K562 (cell line): ENCODE measurements around the gene SORL1-AS1.

Source experiments
- ATAC-seq: fragments of 200-7000 bp; cut with Tn5 transposase; 3 replicates; pipeline ENCODE4 v1.9.1; 2020; ENCODE audit warnings: moderate library complexity
- BruUV-seq: library from RNA; stranded (reverse); fragments of 400-500 nt; replicated peaks from 2 replicates; lab custom pipeline; 2021; lab: Mats Ljungman, UMichigan
- CTCF ChIA-PET: fragments of 300-600 bp; formaldehyde crosslinking; extraction: SDS; loops from one replicate; lab custom pipeline; 2021; ENCODE audit warnings: low intra/inter-chr PET ratio; lab: Yijun Ruan, JAX
- POLR2A ChIA-PET: fragments of 300-600, 350-650 bp; sonication (Branson Sonifier 250); formaldehyde crosslinking; extraction: SDS; loops from one replicate; lab custom pipeline; 2021; ENCODE audit warnings: antibody characterized with exemption, inconsistent platforms; lab: Yijun Ruan, JAX
- DNase-seq, 4 experiments: peaks; one replicate each; pipeline versions ENCODE4 v3.0.0 to v3.0.0-alpha.2; 2011 to 2018; ENCODE audit warnings: low spot score in 3 of 4, mixed read lengths in 3 of 4; ENCODE audit errors: extremely low read depth in 1 of 4
- FAIRE-seq: peaks from 2 replicates; lab custom pipeline; 2011; peaks lifted over from hg19 to GRCh38; lab: Jason Lieb, UNC
- H2AFZ ChIP-seq: 2 replicates; pipeline ENCODE4 v1.6.0; 2011; ENCODE audit warnings: low read depth, low read length, control low read depth, inconsistent platforms
- H3K27ac ChIP-seq: fragments of 200-600 bp; 3 replicates; pipeline ENCODE4 v1.8.0; 2011; ENCODE audit warnings: low read depth, mild to moderate bottlenecking, control low read depth, inconsistent platforms, low read length, moderate library complexity, mixed read lengths; ENCODE audit errors: extremely low read depth
- H3K27me3 ChIP-seq, 2 experiments: fragments of 300-600 bp in 1 of 2; 2 replicates in 1 of 2; 3 replicates in 1 of 2; pipeline versions ENCODE4 v1.6.0 to v1.8.0; 2011; ENCODE audit warnings: inconsistent platforms in 2 of 2, low read length in 2 of 2, mild to moderate bottlenecking in 1 of 2, mixed read lengths in 1 of 2, moderate library complexity in 1 of 2; ENCODE audit not compliant: control insufficient read depth in 2 of 2, insufficient read depth in 2 of 2
- H3K36me3 ChIP-seq: fragments of 300-600 bp; 3 replicates; pipeline ENCODE4 v1.8.0; 2011; ENCODE audit warnings: mild to moderate bottlenecking, low read length, inconsistent platforms; ENCODE audit not compliant: control insufficient read depth, insufficient read depth
- H3K4me1 ChIP-seq, 2 experiments: fragments of 200-600 bp in 1 of 2; replicated peaks in 1 of 2; 2 replicates in 1 of 2; 3 replicates in 1 of 2; pipeline versions ENCODE4 v1.5.1 to v1.8.0; 2011; ENCODE audit warnings: inconsistent platforms in 2 of 2, low read length in 2 of 2, mild to moderate bottlenecking in 1 of 2, mixed read lengths in 1 of 2, moderate library complexity in 1 of 2; ENCODE audit not compliant: control insufficient read depth in 2 of 2, insufficient read depth in 2 of 2
- H3K4me2 ChIP-seq: 2 replicates; pipeline ENCODE4 v1.6.1; 2011; ENCODE audit warnings: low read length, control low read depth, inconsistent platforms, mixed read lengths; ENCODE audit not compliant: insufficient read depth
- H3K4me3 ChIP-seq: fragments of 200-600 bp; sonication (generic), shearing (Covaris generic); 2 replicates; pipeline ENCODE4 v1.5.1; 2016; ENCODE audit warnings: control low read depth, inconsistent platforms
- H3K79me2 ChIP-seq: fragments of 200-600 bp; 3 replicates; pipeline ENCODE4 v1.8.0; 2011; ENCODE audit warnings: low read length, inconsistent platforms; ENCODE audit not compliant: control insufficient read depth, insufficient read depth
- H3K9ac ChIP-seq, 2 experiments: 2 replicates each; pipeline versions ENCODE4 v1.6.0 to v1.6.1; 2011; ENCODE audit warnings: low read depth in 2 of 2, low read length in 2 of 2, control low read depth in 1 of 2, inconsistent platforms in 1 of 2, mild to moderate bottlenecking in 1 of 2, mixed read lengths in 1 of 2; ENCODE audit not compliant: insufficient read depth in 1 of 2
- H3K9me1 ChIP-seq: one replicate; pipeline ENCODE4 v1.6.0; 2011; ENCODE audit warnings: inconsistent platforms, mild to moderate bottlenecking, low read length, moderate library complexity; ENCODE audit not compliant: control insufficient read depth, insufficient read depth
- H3K9me3 ChIP-seq: replicated peaks from 2 replicates; pipeline ENCODE4 v1.5.1; 2011; ENCODE audit warnings: low read depth, low read length, inconsistent platforms; ENCODE audit not compliant: control insufficient read depth, insufficient read depth
- H4K20me1 ChIP-seq: replicated peaks from 2 replicates; pipeline ENCODE4 v1.6.1; 2011; ENCODE audit warnings: low read length, inconsistent platforms, mixed read lengths; ENCODE audit not compliant: control insufficient read depth, insufficient read depth
- ASH1L ChIP-seq: fragments of 450-650 bp; IDR thresholded peaks from 2 replicates; pipeline ENCODE4 v1.6.1; 2018; ENCODE audit warnings: borderline replicate concordance, mild to moderate bottlenecking, low read depth; ENCODE audit not compliant: partially characterized antibody
- BRCA1 ChIP-seq, 2 experiments: fragments of 450-650 bp in 1 of 2; sonication (generic) in 1 of 2; formaldehyde crosslinking in 1 of 2; IDR thresholded peaks; 2 replicates each; pipeline versions ENCODE4 v1.5.0 to v1.6.1; 2017 to 2020; ENCODE audit warnings: mild to moderate bottlenecking in 1 of 2, missing genetic modification reagents in 1 of 2
- CTCF ChIP-seq, 3 experiments: IDR thresholded peaks in 2 of 3; conservative IDR thresholded peaks in 1 of 3; 2 replicates each; pipeline ENCODE4 v1.5.1; 2011 to 2012; ENCODE audit warnings: low read length in 3 of 3, mild to moderate bottlenecking in 3 of 3, control low read depth in 2 of 3, improper control_type of control experiment in 1 of 3, inconsistent platforms in 1 of 3, low read depth in 1 of 3, mixed read lengths in 1 of 3, moderate library complexity in 1 of 3; ENCODE audit not compliant: insufficient read depth in 2 of 3
- ERF ChIP-seq: fragments of 450-650 bp; formaldehyde crosslinking; IDR thresholded peaks from 2 replicates; pipeline ENCODE4 v1.4.0; 2020; ENCODE audit warnings: mild to moderate bottlenecking, mixed read lengths
- HDAC1 ChIP-seq, 2 experiments: fragments of 450-650 bp; IDR thresholded peaks; 2 replicates each; pipeline ENCODE4 v1.6.1; 2016 to 2017; ENCODE audit warnings: inconsistent platforms in 1 of 2, mild to moderate bottlenecking in 1 of 2, moderate library complexity in 1 of 2
- KLF1 ChIP-seq: fragments of 450-650 bp; IDR thresholded peaks from 2 replicates; pipeline ENCODE4 v1.6.1; 2016; ENCODE audit warnings: missing genetic modification characterization, missing compliant biosample characterization
- MECOM ChIP-seq: fragments of 250-450 bp; sonication (Bioruptor Pico); IDR thresholded peaks from 2 replicates; pipeline ENCODE4 v1.8.0; 2022; ENCODE audit warnings: inconsistent platforms
- NCOA4 ChIP-seq: fragments of 450-650 bp; IDR thresholded peaks from 2 replicates; pipeline ENCODE4 v1.6.1; 2018; ENCODE audit warnings: mild to moderate bottlenecking; ENCODE audit not compliant: partially characterized antibody
- NFATC3 ChIP-seq: fragments of 450-650 bp; IDR thresholded peaks from 2 replicates; pipeline ENCODE4 v1.6.1; 2017; ENCODE audit warnings: mild to moderate bottlenecking
- PHF20 ChIP-seq: fragments of 450-650 bp; IDR thresholded peaks from 2 replicates; pipeline ENCODE4 v1.6.1; 2018; ENCODE audit not compliant: partially characterized antibody
- POLR2A ChIP-seq: fragments of 450-650 bp; conservative IDR thresholded peaks from 2 replicates; pipeline ENCODE4 v1.6.1; 2016
- ZKSCAN1 ChIP-seq: fragments of 150-350 bp; IDR thresholded peaks from 2 replicates; pipeline ENCODE4 v1.6.1; 2016; ENCODE audit warnings: low read depth, low read length
- ZNF3 ChIP-seq: fragments of 250-450 bp; sonication (Bioruptor Pico); IDR thresholded peaks from 2 replicates; pipeline ENCODE4 v1.5.0; 2021; ENCODE audit warnings: mild to moderate bottlenecking, moderate library complexity
- ZNF395 ChIP-seq: fragments of 200-800 bp; sonication (Bioruptor generic); IDR thresholded peaks from 2 replicates; pipeline ENCODE4 v1.6.1; 2017; ENCODE audit warnings: missing genetic modification characterization, missing compliant biosample characterization
- ZNF696 ChIP-seq: fragments of 250-450 bp; sonication (Bioruptor Pico); conservative IDR thresholded peaks from 2 replicates; pipeline ENCODE4 v1.4.0; 2020; ENCODE audit warnings: mild to moderate bottlenecking, moderate library complexity
- ZNF766 ChIP-seq: fragments of 200-800 bp; sonication (Bioruptor generic); conservative IDR thresholded peaks from 2 replicates; pipeline ENCODE4 v1.6.1; 2016; ENCODE audit warnings: missing genetic modification characterization, missing compliant biosample characterization
- WGBS: fragments of 100-300 bp; shearing (Covaris generic); methylation state at CpG from one replicate; pipeline ENCODE4 v1.1.6; 2016; ENCODE audit warnings: low coverage, mixed read lengths; ENCODE audit not compliant: insufficient coverage; ENCODE audit errors: missing lambda C conversion rate; 5-methylcytosine and 5-hydroxymethylcytosine counted together
- in situ Hi-C: fragments of 300-500 bp; cut with MboI; formaldehyde crosslinking; loops from 4 replicates; pipeline ENCODE4 v1.15.0; 2018; ENCODE audit warnings: inconsistent platforms, mixed read lengths
- intact Hi-C: fragments of 100-400 bp; cut with micrococcal nuclease; formaldehyde crosslinking; loops from 2 replicates; pipeline ENCODE4 v1.14.2; 2022

Gene SORL1-AS1

GRCh38 chr11:121439759-121440158 lies 13.0 kb downstream of the SORL1-AS1 start:
- no peaks in the 10 kb centered on the region for H3K36me3 ChIP-seq
- H3K9me3 ChIP-seq = no peaks in the 10 kb centered on the region
- POLR2A ChIA-PET = no interaction called here
- no peaks in the 10 kb centered on the region for H3K4me1 ChIP-seq
- BruUV-seq = no TSS peak
- in situ Hi-C loops = no loop called here
- H3K9me1 ChIP-seq = no peaks in the 10 kb centered on the region
- H3K79me2 ChIP-seq = no peaks in the 10 kb centered on the region
- no peaks in the 10 kb centered on the region for H4K20me1 ChIP-seq
- H3K4me3 ChIP-seq = no peak overlapping the region
- no peak overlapping the region for H2AFZ ChIP-seq
- ATAC-seq = no peak
- TF ChIP-seq NFATC3 = no peak
- no peak for TF ChIP-seq ASH1L
- no peak for TF ChIP-seq BRCA1 (IDR thresholded peaks at IDR 0.05)
- no peak for TF ChIP-seq BRCA1 (CRISPR knock-in tag; IDR thresholded peaks at IDR 0.05)
- no peak for DNase-seq
- FAIRE-seq = no peak
- H3K27ac ChIP-seq = no peak overlapping the region
- no peaks in the 10 kb centered on the region for H3K27me3 ChIP-seq
- no peak overlapping the region for H3K4me2 ChIP-seq
- intact Hi-C loops = no loop called here
- H3K9ac ChIP-seq = no peak overlapping the region
- CTCF ChIA-PET = no interaction called here

GRCh38 chr11:121439337-121439736 lies 13.4 kb downstream of the SORL1-AS1 start:
- no peaks in the 10 kb centered on the region for H3K79me2 ChIP-seq
- DNase-seq (no peak), FAIRE-seq (no peak), ATAC-seq (no peak)
- BruUV-seq = no TSS peak
- no peak overlapping the region for H3K27ac ChIP-seq
- CTCF ChIA-PET = no interaction called here
- no peaks in the 10 kb centered on the region for H3K9me3 ChIP-seq
- no peaks in the 10 kb centered on the region for H3K9me1 ChIP-seq
- POLR2A ChIA-PET = no interaction called here
- H3K4me2 ChIP-seq = no peak overlapping the region
- H3K27me3 ChIP-seq = no peaks in the 10 kb centered on the region
- H4K20me1 ChIP-seq = no peaks in the 10 kb centered on the region
- H3K9ac ChIP-seq = no peak overlapping the region
- H3K4me1 ChIP-seq = no peaks in the 10 kb centered on the region
- 3% methylated on average over 4 of the region's 4 CpGs for WGBS
- no peak overlapping the region for H3K4me3 ChIP-seq
- no peaks in the 10 kb centered on the region for H3K36me3 ChIP-seq
- in situ Hi-C loops = no loop called here
- no peak overlapping the region for H2AFZ ChIP-seq
- intact Hi-C loops = no loop called here
- no peak for TF ChIP-seq ZNF3
- TF ChIP-seq ZNF395 (CRISPR knock-in tag) = no peak
- no peak for TF ChIP-seq POLR2A
- TF ChIP-seq ERF = no peak
- TF ChIP-seq NCOA4 = no peak
- TF ChIP-seq MECOM (CRISPR knock-in tag) = no peak
- no peak for TF ChIP-seq HDAC1 (IDR thresholded peaks at IDR 0.05)
- TF ChIP-seq CTCF (IDR thresholded peaks at IDR 0.05 in 2 of 3, conservative IDR thresholded peaks at IDR 0.05 in 1 of 3; ENCODE audit: insufficient read depth in 2 of 3, low read depth in 1 of 3, low read length in 3 of 3) = no peak
- no peak for TF ChIP-seq ZNF696
- TF ChIP-seq ZKSCAN1 = no peak
- no peak for TF ChIP-seq ZNF766 (CRISPR knock-in tag)
- no peak for TF ChIP-seq KLF1
- no peak for TF ChIP-seq PHF20
